Naive thymus-derived CD8-positive, alpha-beta T cell (primary cell): ENCODE data around the gene GBA3. TPM values are rescaled to one million over a fixed set of nuclear protein-coding genes. Genes with fewer than 3 reads are reported as not detected.

ENCODE experiments used
- ATAC-seq, 2 donors: fragments of 150-1000 bp; cut with Tn5 transposase in 1 of 2; sonication (Bioruptor Pico), chemical (Tn5 transposase) in 1 of 2; 1 replicate in 1 of 2; 2 replicates in 1 of 2; pipeline ENCODE4 v1.10.0; 2021; ENCODE audit warnings: mild to moderate bottlenecking in 2 of 2, moderate library complexity in 2 of 2
- POLR2A ChIA-PET: fragments of 350-600 bp; sonication (Branson Sonifier 250); formaldehyde crosslinking; loops from one replicate; lab custom pipeline; 2021; ENCODE audit warnings: antibody characterized with exemption; lab: Charles Lee
- DNase-seq, 10 donors: peaks; one replicate each; pipeline versions ENCODE4 v3.0.0 to v3.0.0-alpha.2; 2020 to 2022
- H3K27ac Mint-ChIP-seq, 10 donors: one replicate each; pipeline ENCODE4 v1.8.0; 2020 to 2022; ENCODE audit warnings: mild to moderate bottlenecking in 10 of 10, mixed read lengths in 10 of 10, moderate library complexity in 4 of 10, inconsistent platforms in 1 of 10
- H3K27me3 Mint-ChIP-seq, 5 donors: one replicate each; pipeline ENCODE4 v1.8.0; 2021 to 2022; ENCODE audit warnings: mixed read lengths in 5 of 5
- H3K36me3 Mint-ChIP-seq, 3 donors: one replicate each; pipeline ENCODE4 v1.8.0; 2020 to 2022; ENCODE audit warnings: mixed read lengths in 3 of 3, mild to moderate bottlenecking in 2 of 3, inconsistent platforms in 1 of 3
- H3K4me1 Mint-ChIP-seq, 4 donors: one replicate each; pipeline ENCODE4 v1.8.0; 2021 to 2022; ENCODE audit warnings: mixed read lengths in 4 of 4
- H3K4me3 Mint-ChIP-seq, 10 donors: one replicate each; pipeline ENCODE4 v1.8.0; 2020 to 2022; ENCODE audit warnings: mild to moderate bottlenecking in 10 of 10, mixed read lengths in 10 of 10, moderate library complexity in 6 of 10, inconsistent platforms in 1 of 10
- H3K9me3 Mint-ChIP-seq, 9 donors: one replicate each; pipeline ENCODE4 v1.8.0; 2020 to 2022; ENCODE audit warnings: mixed read lengths in 9 of 9, mild to moderate bottlenecking in 3 of 9, inconsistent platforms in 1 of 9, moderate library complexity in 1 of 9
- polyA plus RNA-seq, 3 donors: library from polyadenylated mRNA; unstranded; fragments of 300-500 nt; fragmentation: Illumina TruSeq; gene quantifications; one replicate each; pipeline ENCODE4 v1.2.3, GENCODE V29; 2021
- total RNA-seq, 8 experiments: library from RNA in 2 of 8; stranded (reverse) in 2 of 8; gene quantifications; one replicate each; pipeline ENCODE4 v1.2.3 and lab custom pipeline; 2021 to 2026

Gene GBA3
- total and polyA plus RNA-seq, 5 experiments from 2014 or later: 0.07 to 0.21 TPM; not detected in 3

GRCh38 chr4:22743290-22743689 lies 50.6 kb downstream of the GBA3 start:
- Mint-ChIP-seq H3K4me3 (no peak overlapping the region), H3K9me3 (peaks cover 0 to 8% (median 2%) of the 10 kb centered on the region in 9 donors), H3K4me1 (no peaks in the 10 kb centered on the region), H3K27me3 (peaks cover 3 to 15% (median 6%) of the 10 kb centered on the region in 5 donors), H3K27ac (no peak overlapping the region), H3K36me3 (peaks cover 0 to 7% (median 0%) of the 10 kb centered on the region in 3 donors)
- DNase-seq (no peak), ATAC-seq (no peak)
- POLR2A ChIA-PET: no interaction called here

- no peak overlapping the region for H3K4me3 Mint-ChIP-seq
- ATAC-seq (no peak), DNase-seq (no peak)
- POLR2A ChIA-PET: no interaction called here
- H3K36me3 Mint-ChIP-seq: peaks cover 0 to 7% (median 0%) of the 10 kb centered on the region in 3 donors
- H3K9me3 Mint-ChIP-seq: peaks cover 0 to 8% (median 2%) of the 10 kb centered on the region in 9 donors
- H3K27me3 Mint-ChIP-seq: peaks cover 3 to 15% (median 6%) of the 10 kb centered on the region in 5 donors
- no peaks in the 10 kb centered on the region for H3K4me1 Mint-ChIP-seq
- no peak overlapping the region for H3K27ac Mint-ChIP-seq
Measured at GRCh38 chr4:22744478-22745062, 51.8 kb downstream of the GBA3 start.

GRCh38 chr4:22745234-22745633 lies 52.5 kb downstream of the GBA3 start:
- H3K9me3 Mint-ChIP-seq: peaks cover 0 to 8% (median 2%) of the 10 kb centered on the region in 9 donors
- peaks cover 3 to 15% (median 6%) of the 10 kb centered on the region in 5 donors for H3K27me3 Mint-ChIP-seq
- H3K4me3 Mint-ChIP-seq: no peak overlapping the region
- POLR2A ChIA-PET: no interaction called here
- no peak for DNase-seq
- H3K27ac Mint-ChIP-seq: no peak overlapping the region
- no peak for ATAC-seq
- H3K4me1 Mint-ChIP-seq: no peaks in the 10 kb centered on the region
- peaks cover 0 to 7% (median 0%) of the 10 kb centered on the region in 3 donors for H3K36me3 Mint-ChIP-seq

GRCh38 chr4:22754116-22754515 lies 61.4 kb downstream of the GBA3 start:
- peaks cover 0 to 22% (median 4%) of the 10 kb centered on the region in 5 donors for H3K27me3 Mint-ChIP-seq
- H3K9me3 Mint-ChIP-seq: peaks cover 0 to 3% (median 0%) of the 10 kb centered on the region in 9 donors
- H3K36me3 Mint-ChIP-seq: no peaks in the 10 kb centered on the region
- DNase-seq (no peak), ATAC-seq (no peak)
- H3K27ac Mint-ChIP-seq: no peak overlapping the region
- H3K4me1 Mint-ChIP-seq: no peaks in the 10 kb centered on the region
- no peak overlapping the region for H3K4me3 Mint-ChIP-seq
- POLR2A ChIA-PET: no interaction called here

- H3K36me3 Mint-ChIP-seq: no peaks in the 10 kb centered on the region
- H3K27ac Mint-ChIP-seq: no peak overlapping the region
- peaks cover 2 to 21% (median 9%) of the 10 kb centered on the region in 4 donors for H3K4me1 Mint-ChIP-seq
- peaks cover 0 to 16% (median 4%) of the 10 kb centered on the region in 5 donors for H3K27me3 Mint-ChIP-seq
- ATAC-seq (no peak), DNase-seq (no peak)
- no peak overlapping the region for H3K4me3 Mint-ChIP-seq
- H3K9me3 Mint-ChIP-seq: peaks cover 0 to 15% (median 3%) of the 10 kb centered on the region in 9 donors
- POLR2A ChIA-PET: no interaction called here
Measured at GRCh38 chr4:22762548-22762947, 69.8 kb downstream of the GBA3 start.

GRCh38 chr4:22764183-22764582 lies 71.4 kb downstream of the GBA3 start:
- Mint-ChIP-seq H3K9me3 (peaks cover 0 to 15% (median 3%) of the 10 kb centered on the region in 9 donors), H3K36me3 (no peaks in the 10 kb centered on the region), H3K4me3 (no peak overlapping the region), H3K27me3 (peaks cover 0 to 14% (median 3%) of the 10 kb centered on the region in 5 donors), H3K4me1 (peaks cover 2 to 21% (median 9%) of the 10 kb centered on the region in 4 donors), H3K27ac (no peak overlapping the region)
- POLR2A ChIA-PET: no interaction called here
- DNase-seq (no peak), ATAC-seq (no peak)

GRCh38 chr4:22766068-22766467 lies 73.3 kb downstream of the GBA3 start:
- Mint-ChIP-seq H3K4me1 (peaks cover 2 to 21% (median 9%) of the 10 kb centered on the region in 4 donors), H3K4me3 (no peak overlapping the region), H3K9me3 (peaks cover 0 to 27% (median 8%) of the 10 kb centered on the region in 9 donors), H3K36me3 (no peaks in the 10 kb centered on the region), H3K27ac (no peak overlapping the region), H3K27me3 (peaks cover 0 to 3% (median 0%) of the 10 kb centered on the region in 5 donors)
- POLR2A ChIA-PET: no interaction called here
- no peak for DNase-seq
- no peak for ATAC-seq

GRCh38 chr4:22778547-22779163 lies 85.9 kb downstream of the GBA3 start:
- ATAC-seq (no peak), DNase-seq (no peak)
- H3K4me3 Mint-ChIP-seq: no peak overlapping the region
- H3K4me1 Mint-ChIP-seq: no peaks in the 10 kb centered on the region
- H3K9me3 Mint-ChIP-seq: peaks cover 0 to 13% (median 8%) of the 10 kb centered on the region in 9 donors
- no peak overlapping the region for H3K27ac Mint-ChIP-seq
- H3K27me3 Mint-ChIP-seq: peaks cover 0 to 16% (median 4%) of the 10 kb centered on the region in 5 donors
- POLR2A ChIA-PET: no interaction called here
- H3K36me3 Mint-ChIP-seq: peaks cover 0 to 5% (median 0%) of the 10 kb centered on the region in 3 donors

- peaks cover 0 to 16% (median 4%) of the 10 kb centered on the region in 5 donors for H3K27me3 Mint-ChIP-seq
Measured at GRCh38 chr4:22780317-22780716, 87.6 kb downstream of the GBA3 start.

GRCh38 chr4:22780797-22781196 lies 88.1 kb downstream of the GBA3 start:
- DNase-seq (no peak), ATAC-seq (no peak)
- Mint-ChIP-seq H3K36me3 (peaks cover 0 to under 1% (median 0%) of the 10 kb centered on the region in 3 donors), H3K4me1 (no peaks in the 10 kb centered on the region), H3K9me3 (peaks cover 0 to 10% (median 2%) of the 10 kb centered on the region in 9 donors), H3K4me3 (no peak overlapping the region), H3K27me3 (peaks cover 0 to 11% (median 0%) of the 10 kb centered on the region in 5 donors), H3K27ac (no peak overlapping the region)
- POLR2A ChIA-PET: no interaction called here

More at GRCh38 chr4:22780317-22780716, 87.6 kb downstream of the GBA3 start:
- Mint-ChIP-seq H3K4me3 (no peak overlapping the region), H3K36me3 (peaks cover 0 to 5% (median 0%) of the 10 kb centered on the region in 3 donors), H3K4me1 (no peaks in the 10 kb centered on the region), H3K27ac (peak overlapping the region in 1 of 10 donors; percentile 54), H3K9me3 (peaks cover 0 to 12% (median 6%) of the 10 kb centered on the region in 9 donors)
- DNase-seq (no peak), ATAC-seq (no peak)
- POLR2A ChIA-PET: no interaction called here

GRCh38 chr4:22787753-22788375 lies 95.1 kb downstream of the GBA3 start:
- Mint-ChIP-seq H3K9me3 (peaks cover 0 to 6% (median 0%) of the 10 kb centered on the region in 9 donors), H3K4me1 (no peaks in the 10 kb centered on the region), H3K4me3 (no peak overlapping the region), H3K27ac (no peak overlapping the region), H3K36me3 (no peaks in the 10 kb centered on the region), H3K27me3 (peaks cover 0 to 6% (median 1%) of the 10 kb centered on the region in 5 donors)
- POLR2A ChIA-PET: no interaction called here
- DNase-seq (no peak), ATAC-seq (no peak)

- Mint-ChIP-seq H3K4me1 (no peaks in the 10 kb centered on the region), H3K27me3 (peaks cover 0 to 6% (median 1%) of the 10 kb centered on the region in 5 donors), H3K4me3 (no peak overlapping the region), H3K36me3 (no peaks in the 10 kb centered on the region), H3K27ac (no peak overlapping the region), H3K9me3 (peaks cover 0 to 6% (median 0%) of the 10 kb centered on the region in 9 donors)
- POLR2A ChIA-PET: no interaction called here
- no peak for DNase-seq
- ATAC-seq: no peak
Measured at GRCh38 chr4:22790631-22791030, 97.9 kb downstream of the GBA3 start.

GRCh38 chr4:22794732-22795131 lies 102.0 kb downstream of the GBA3 start:
- POLR2A ChIA-PET: no interaction called here

More at GRCh38 chr4:22794732-22795131, 102.0 kb downstream of the GBA3 start:
- H3K27me3 Mint-ChIP-seq: peaks cover 0 to 8% (median 0%) of the 10 kb centered on the region in 5 donors
- H3K36me3 Mint-ChIP-seq: no peaks in the 10 kb centered on the region
- H3K9me3 Mint-ChIP-seq: peaks cover 0 to 7% (median 0%) of the 10 kb centered on the region in 9 donors
- DNase-seq (no peak), ATAC-seq (no peak)
- H3K27ac Mint-ChIP-seq: no peak overlapping the region
- no peaks in the 10 kb centered on the region for H3K4me1 Mint-ChIP-seq
- H3K4me3 Mint-ChIP-seq: no peak overlapping the region
